Right atrium auricular region (tissue), 2 donors: ENCODE data around the gene RBFA. TPM values are rescaled to one million over a fixed set of nuclear protein-coding genes. Genes with fewer than 3 reads are reported as not detected.
A peak's percentile ranks its signal among the peaks of the same experiment; 100 is the strongest.

Source experiments
- DNase-seq: peaks from one replicate; pipeline ENCODE4 v3.0.0-alpha.2; 2019; ENCODE audit warnings: low spot score
- H3K27ac ChIP-seq, 2 donors: fragments of 200-600 bp; sonication (generic); 1 replicate in 1 of 2; 2 replicates in 1 of 2; pipeline ENCODE4 v1.5.1; 2016 to 2019
- H3K27me3 ChIP-seq, 2 donors: fragments of 200-600 bp; sonication (generic); one replicate each; pipeline versions ENCODE4 v1.5.1 to v1.6.0; 2017 to 2019
- H3K36me3 ChIP-seq: fragments of 200-600 bp; sonication (generic); one replicate; pipeline ENCODE4 v1.5.1; 2016
- H3K4me1 ChIP-seq, 2 donors: fragments of 200-600 bp; sonication (generic); one replicate each; pipeline versions ENCODE4 v1.5.1 to v1.6.0; 2017 to 2019
- H3K4me3 ChIP-seq, 2 donors: fragments of 200-600 bp; sonication (generic); 1 replicate in 1 of 2; 2 replicates in 1 of 2; pipeline ENCODE4 v1.5.1; 2017 to 2019; ENCODE audit warnings: mild to moderate bottlenecking in 1 of 2, moderate library complexity in 1 of 2
- H3K9me3 ChIP-seq, 2 donors: fragments of 200-600 bp; sonication (generic); one replicate each; pipeline ENCODE4 v1.5.1; 2019
- total RNA-seq, 2 donors: library from RNA; depleted of rRNA; stranded (reverse); fragments of >200 nt; gene quantifications; one replicate each; pipeline ENCODE4 v1.1.0, GENCODE V29; 2016
- TF ChIP-seq, protein P1 (sequence below), 2 donors: fragments of 200-600 bp; sonication (generic); IDR thresholded peaks; one replicate each; pipeline ENCODE4 v1.5.1; 2019; ENCODE audit warnings: antibody characterized with exemption in 2 of 2

Gene RBFA
- total RNA-seq, 2 donors from 2014 or later = 11.9 to 17.5 TPM

- Histone ChIP-seq H3K4me1 (peaks cover 0 to 16% of the 10 kb centered on the region in 2 donors), H3K27ac (peak overlapping the region; percentile 85 to 87), H3K36me3 (no peaks in the 10 kb centered on the region), H3K9me3 (no peaks in the 10 kb centered on the region), H3K4me3 (peak overlapping the region; percentile 65 to 75), H3K27me3 (no peaks in the 10 kb centered on the region)
- no peak for DNase-seq
- TF ChIP-seq, protein P1, sequence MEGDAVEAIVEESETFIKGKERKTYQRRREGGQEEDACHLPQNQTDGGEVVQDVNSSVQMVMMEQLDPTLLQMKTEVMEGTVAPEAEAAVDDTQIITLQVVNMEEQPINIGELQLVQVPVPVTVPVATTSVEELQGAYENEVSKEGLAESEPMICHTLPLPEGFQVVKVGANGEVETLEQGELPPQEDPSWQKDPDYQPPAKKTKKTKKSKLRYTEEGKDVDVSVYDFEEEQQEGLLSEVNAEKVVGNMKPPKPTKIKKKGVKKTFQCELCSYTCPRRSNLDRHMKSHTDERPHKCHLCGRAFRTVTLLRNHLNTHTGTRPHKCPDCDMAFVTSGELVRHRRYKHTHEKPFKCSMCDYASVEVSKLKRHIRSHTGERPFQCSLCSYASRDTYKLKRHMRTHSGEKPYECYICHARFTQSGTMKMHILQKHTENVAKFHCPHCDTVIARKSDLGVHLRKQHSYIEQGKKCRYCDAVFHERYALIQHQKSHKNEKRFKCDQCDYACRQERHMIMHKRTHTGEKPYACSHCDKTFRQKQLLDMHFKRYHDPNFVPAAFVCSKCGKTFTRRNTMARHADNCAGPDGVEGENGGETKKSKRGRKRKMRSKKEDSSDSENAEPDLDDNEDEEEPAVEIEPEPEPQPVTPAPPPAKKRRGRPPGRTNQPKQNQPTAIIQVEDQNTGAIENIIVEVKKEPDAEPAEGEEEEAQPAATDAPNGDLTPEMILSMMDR (IDR thresholded peaks at IDR 0.05) = no peak
Measured at GRCh38 chr18:80034852-80035406, 695 bp downstream of the RBFA start.

DNA sequence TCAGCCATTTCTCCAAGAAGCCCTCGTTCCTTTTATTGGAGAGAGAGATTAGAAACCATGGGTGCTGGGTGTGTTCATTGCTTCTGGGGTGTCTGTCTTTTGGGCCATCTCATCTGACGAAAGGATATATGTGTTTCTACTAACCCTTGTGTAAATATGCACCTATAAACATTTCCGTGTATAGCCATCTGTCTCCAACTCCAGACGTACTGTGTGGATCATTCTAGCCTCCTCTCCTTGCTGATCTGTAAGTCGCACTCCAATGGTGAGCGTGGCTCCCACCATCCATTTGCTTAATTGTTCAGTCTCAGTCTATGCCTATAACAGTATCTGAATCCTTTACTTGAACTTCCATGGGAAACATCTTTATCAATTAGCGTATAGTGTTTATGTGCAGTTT is 1.8 kb downstream of the RBFA start:
- H3K27ac ChIP-seq = no peak overlapping the region
- H3K4me3 ChIP-seq = no peak overlapping the region
- no peak for DNase-seq

GRCh38 chr18:80037300-80037699 is 3.1 kb downstream of the RBFA start:
- no peaks in the 10 kb centered on the region for H3K27me3 ChIP-seq
- no peaks in the 10 kb centered on the region for H3K9me3 ChIP-seq
- no peaks in the 10 kb centered on the region for H3K36me3 ChIP-seq
- TF ChIP-seq, protein P1 (IDR thresholded peaks at IDR 0.05) = no peak
- H3K27ac ChIP-seq = no peak overlapping the region
- no peak for DNase-seq
- H3K4me3 ChIP-seq = no peak overlapping the region
- H3K4me1 ChIP-seq = peaks cover 0 to 16% of the 10 kb centered on the region in 2 donors

More for the DNA sequence above, 1.8 kb downstream of the RBFA start:
- Histone ChIP-seq H3K36me3 (no peaks in the 10 kb centered on the region), H3K9me3 (no peaks in the 10 kb centered on the region), H3K4me1 (peaks cover 0 to 16% of the 10 kb centered on the region in 2 donors), H3K27me3 (no peaks in the 10 kb centered on the region)
- TF ChIP-seq, protein P1 (IDR thresholded peaks at IDR 0.05) = no peak

DNA sequence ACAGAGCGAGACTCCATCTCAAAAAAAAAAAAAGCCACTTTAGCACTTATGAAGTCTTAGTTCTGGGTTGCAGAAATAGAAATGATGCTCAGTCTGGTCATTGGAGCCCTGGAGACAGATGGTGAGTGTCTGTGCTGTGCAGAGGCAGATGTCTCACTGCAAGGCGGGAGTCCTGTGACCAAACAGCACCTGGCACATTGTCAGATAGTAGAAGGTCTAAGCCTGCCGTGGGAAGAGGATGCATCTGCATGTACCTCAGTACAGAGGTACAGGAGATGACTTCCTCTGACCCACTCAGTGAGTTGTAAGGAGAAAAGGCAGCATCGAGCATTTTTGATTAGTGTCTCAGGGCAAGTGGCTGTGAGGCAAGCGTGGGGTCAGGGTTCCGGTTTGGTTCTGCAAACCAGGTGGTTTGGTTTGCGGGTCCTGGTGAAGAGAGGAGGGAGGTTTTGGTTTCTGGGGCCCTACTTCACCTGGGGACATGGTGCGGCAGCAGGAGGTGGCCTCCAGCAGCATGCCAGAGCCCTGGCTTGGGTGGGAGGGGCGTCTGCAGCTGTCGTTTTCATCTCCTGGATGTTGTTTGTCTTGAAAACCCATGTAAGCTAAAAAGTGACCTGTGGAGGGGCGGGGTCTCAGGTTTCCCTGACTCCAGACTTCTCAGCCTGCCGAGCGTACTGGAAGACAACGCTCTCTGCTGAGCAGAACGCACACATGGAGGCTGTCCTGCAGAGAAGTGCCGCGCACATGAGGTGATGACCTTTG is 3.8 kb downstream of the RBFA start:
- Histone ChIP-seq H3K4me1 (peaks cover 0 to 12% of the 10 kb centered on the region in 2 donors), H3K27me3 (no peaks in the 10 kb centered on the region)

DNA sequence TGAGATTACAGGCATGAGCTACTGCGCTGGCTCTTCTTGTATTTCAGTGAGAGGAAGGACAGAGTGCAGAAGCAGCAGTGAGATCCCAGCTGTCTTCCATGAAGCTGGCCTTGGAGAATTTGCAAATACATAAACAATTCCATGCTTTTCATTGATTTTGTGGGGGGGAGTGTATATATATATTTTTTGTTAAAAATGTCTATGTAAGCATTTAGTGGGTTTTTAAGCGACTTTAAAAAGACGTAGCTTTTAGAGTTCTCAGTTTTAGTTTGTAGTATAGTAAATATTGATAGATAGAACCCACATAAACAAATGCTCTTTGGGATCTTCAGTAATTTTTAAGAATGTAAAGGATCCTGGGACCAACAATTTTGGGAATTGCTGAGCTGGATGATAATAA is 6.3 kb downstream of the RBFA start:
- Histone ChIP-seq H3K4me3 (no peak overlapping the region), H3K4me1 (peaks cover 0 to 1% of the 10 kb centered on the region in 2 donors), H3K27me3 (no peaks in the 10 kb centered on the region), H3K36me3 (peaks cover 12% of the 10 kb centered on the region), H3K27ac (no peak overlapping the region), H3K9me3 (no peaks in the 10 kb centered on the region)
- no peak for DNase-seq
- TF ChIP-seq, protein P1 (IDR thresholded peaks at IDR 0.05) = no peak

More for the DNA sequence above, 3.8 kb downstream of the RBFA start:
- no peak for DNase-seq
- H3K36me3 ChIP-seq = no peaks in the 10 kb centered on the region
- H3K4me3 ChIP-seq = no peak overlapping the region
- H3K27ac ChIP-seq = no peak overlapping the region
- TF ChIP-seq, protein P1 (IDR thresholded peaks at IDR 0.05) = no peak
- H3K9me3 ChIP-seq = no peaks in the 10 kb centered on the region
